ENCODE results near the gene BNIP3.

Gene BNIP3

GRCh38 chr10:132022241-132022640 is 40.5 kb upstream of the BNIP3 start:
- intact Hi-C loops (cut with DNase I; ENCODE audit: low total_unique reads) = no loop called here
- no peak for TF ChIP-seq CTCF (IDR thresholded peaks at IDR 0.05)

GRCh38 chr10:132021504-132022143 is 39.9 kb upstream of the BNIP3 start:
- intact Hi-C loops (cut with DNase I; ENCODE audit: low total_unique reads) = no loop called here

More at GRCh38 chr10:132022241-132022640, 40.5 kb upstream of the BNIP3 start:
- no peak for DNase-seq
- H3K4me1 ChIP-seq = peaks cover 0 to 9% (median 4%) of the 10 kb centered on the region in 4 donors
- H3K27ac ChIP-seq = no peak overlapping the region
- peaks cover 0 to 40% of the 10 kb centered on the region in 2 donors for H3K27me3 ChIP-seq
- no peaks in the 10 kb centered on the region for H3K36me3 ChIP-seq
- H3K4me3 ChIP-seq = no peak overlapping the region
- H3K9me3 ChIP-seq = no peaks in the 10 kb centered on the region

GRCh38 chr10:132021046-132021445 is 39.3 kb upstream of the BNIP3 start:
- Histone ChIP-seq H3K4me1 (peaks cover 0 to 9% (median 4%) of the 10 kb centered on the region in 4 donors), H3K9me3 (no peaks in the 10 kb centered on the region), H3K27me3 (peaks cover 0 to 32% of the 10 kb centered on the region in 2 donors), H3K36me3 (no peaks in the 10 kb centered on the region), H3K27ac (no peak overlapping the region), H3K4me3 (no peak overlapping the region)
- no peak for DNase-seq
- intact Hi-C loops (cut with DNase I; ENCODE audit: low total_unique reads) = no loop called here
- TF ChIP-seq CTCF (IDR thresholded peaks at IDR 0.05) = no peak

More at GRCh38 chr10:132021504-132022143, 39.9 kb upstream of the BNIP3 start:
- peaks cover 0 to 9% (median 4%) of the 10 kb centered on the region in 4 donors for H3K4me1 ChIP-seq
- H3K9me3 ChIP-seq = no peaks in the 10 kb centered on the region
- TF ChIP-seq CTCF (IDR thresholded peaks at IDR 0.05) = no peak
- H3K27me3 ChIP-seq = peaks cover 0 to 34% of the 10 kb centered on the region in 2 donors
- DNase-seq = no peak
- no peaks in the 10 kb centered on the region for H3K36me3 ChIP-seq
- H3K4me3 ChIP-seq = no peak overlapping the region
- H3K27ac ChIP-seq = no peak overlapping the region

GRCh38 chr10:132020456-132020855 is 38.7 kb upstream of the BNIP3 start:
- intact Hi-C loops (cut with DNase I; ENCODE audit: low total_unique reads) = no loop called here
- no peak for DNase-seq
- Histone ChIP-seq H3K27me3 (peaks cover 0 to 26% of the 10 kb centered on the region in 2 donors), H3K4me1 (peaks cover 0 to 9% (median 4%) of the 10 kb centered on the region in 4 donors), H3K4me3 (no peak overlapping the region), H3K27ac (no peak overlapping the region), H3K36me3 (no peaks in the 10 kb centered on the region), H3K9me3 (no peaks in the 10 kb centered on the region)
- no peak for TF ChIP-seq CTCF (IDR thresholded peaks at IDR 0.05)

GRCh38 chr10:132019366-132019765 is 37.6 kb upstream of the BNIP3 start:
- Histone ChIP-seq H3K27ac (no peak overlapping the region), H3K27me3 (peaks cover 0 to 20% of the 10 kb centered on the region in 2 donors), H3K9me3 (no peaks in the 10 kb centered on the region), H3K36me3 (no peaks in the 10 kb centered on the region), H3K4me1 (peaks cover 0 to 9% (median 4%) of the 10 kb centered on the region in 4 donors), H3K4me3 (no peak overlapping the region)
- intact Hi-C loops (cut with DNase I; ENCODE audit: low total_unique reads) = no loop called here
- no peak for DNase-seq
- TF ChIP-seq CTCF (IDR thresholded peaks at IDR 0.05) = no peak

All from tibial artery (tissue), 4 donors.